Esophagus squamous epithelium (tissue), 5 donors: Measurements from ENCODE around the gene CDHR2. TPM values are rescaled to one million over a fixed set of nuclear protein-coding genes. Genes with fewer than 3 reads are reported as not detected.
A peak's percentile ranks its signal among the peaks of the same experiment; 100 is the strongest.

ENCODE experiments used
- DNase-seq: peaks from one replicate; lab custom pipeline; 2025; lab: John Stamatoyannopoulos, UW
- H3K27ac ChIP-seq, 4 donors: fragments of 200-600 bp; sonication (generic); one replicate each; pipeline ENCODE4 v1.5.1; 2016 to 2019; ENCODE audit warnings: mild to moderate bottlenecking in 1 of 4
- H3K27me3 ChIP-seq, 4 donors: fragments of 200-600 bp; sonication (generic); 1 replicate in 3 of 4; 2 replicates in 1 of 4; pipeline versions ENCODE4 v1.5.1 to v1.6.0; 2017 to 2021; ENCODE audit warnings: antibody characterized with exemption in 1 of 4
- H3K36me3 ChIP-seq, 3 donors: fragments of 200-600 bp; sonication (generic); one replicate each; pipeline ENCODE4 v1.5.1; 2016 to 2019
- H3K4me1 ChIP-seq, 3 donors: fragments of 200-600 bp; sonication (generic); one replicate each; pipeline ENCODE4 v1.5.1; 2017 to 2019
- H3K4me3 ChIP-seq, 4 donors: fragments of 200-600 bp; sonication (generic); 1 replicate in 3 of 4; 2 replicates in 1 of 4; pipeline ENCODE4 v1.5.1; 2016 to 2019; ENCODE audit warnings: mild to moderate bottlenecking in 2 of 4, moderate library complexity in 1 of 4
- H3K9me3 ChIP-seq, 3 donors: fragments of 200-600 bp; sonication (generic); one replicate each; pipeline ENCODE4 v1.5.1; 2016 to 2019
- CTCF ChIP-seq, 6 experiments: fragments of 450-650 bp in 4 of 6; fragments of 200-600 bp in 2 of 6; sonication (generic) in 2 of 6; IDR thresholded peaks; one replicate each; pipeline ENCODE4 v1.5.1; 2016 to 2019; ENCODE audit warnings: antibody characterized with exemption in 6 of 6, mild to moderate bottlenecking in 4 of 6, moderate library complexity in 4 of 6
- POLR2A ChIP-seq, 4 donors: fragments of 450-650 bp; IDR thresholded peaks; one replicate each; pipeline ENCODE4 v1.6.1; 2017; ENCODE audit warnings: antibody characterized with exemption in 4 of 4, mild to moderate bottlenecking in 4 of 4, moderate library complexity in 3 of 4
- WGBS, 2 donors: methylation state at CpG; one replicate each; pipeline ENCODE4 v1.1.5; 2018; 5-methylcytosine and 5-hydroxymethylcytosine counted together
- intact Hi-C: fragments of 100-400 bp; cut with DNase I; formaldehyde crosslinking; loops from one replicate; pipeline ENCODE4 v1.15.0; 2022
- total RNA-seq, 4 donors: library from RNA; depleted of rRNA; stranded (reverse); fragments of >200 nt; gene quantifications; one replicate each; pipeline ENCODE4 v1.1.0, GENCODE V29; 2016
- donor health status: DM: yes; HTN: yes; CAD: no.

Gene CDHR2
- total RNA-seq, 4 donors from 2014 or later, result under 0.01 TPM; not detected in 3

GRCh38 chr5:176533894-176534611 lies 15.1 kb upstream of the CDHR2 start:
- no peak for DNase-seq
- peaks cover 16 to 34% (median 29%) of the 10 kb centered on the region in 3 donors for H3K36me3 ChIP-seq
- 2 to 17% methylated on average over 5 of the region's 10 CpGs for WGBS, 2 donors
- peak overlapping the region in 2 of 4 donors; percentile 81 to 88 for H3K4me3 ChIP-seq
- H3K27ac ChIP-seq, result peak overlapping the region; percentile 96 to 100 (median 99)
- H3K9me3 ChIP-seq, result no peaks in the 10 kb centered on the region
- intact Hi-C loops, result loop anchor here (10.0 kb wide), 1 partner anchor 119 kb away; the partner anchor contains the start of gene CLTB
- H3K27me3 ChIP-seq, result no peaks in the 10 kb centered on the region
- H3K4me1 ChIP-seq, result peaks cover 59 to 87% (median 64%) of the 10 kb centered on the region in 3 donors
- TF ChIP-seq CTCF (IDR thresholded peaks at IDR 0.05) (no peak), POLR2A (IDR thresholded peaks at IDR 0.05) (no peak)

- 33 to 60% methylated on average over 1 to 3 of the region's 4 CpGs for WGBS, 2 donors
- DNase-seq, result no peak
- intact Hi-C loops, result loop anchor here (10.0 kb wide), 1 partner anchor 120 kb away; the partner anchor contains the start of gene CLTB
- TF ChIP-seq POLR2A (IDR thresholded peaks at IDR 0.05), result no peak
- no peak for TF ChIP-seq CTCF (IDR thresholded peaks at IDR 0.05)
- no peaks in the 10 kb centered on the region for H3K27me3 ChIP-seq
- H3K36me3 ChIP-seq, result peaks cover 10 to 28% (median 23%) of the 10 kb centered on the region in 3 donors
- peak overlapping the region in 3 of 4 donors; percentile 81 to 97 (median 88) for H3K4me3 ChIP-seq
- peak overlapping the region; percentile 96 to 100 (median 99) for H3K27ac ChIP-seq
- H3K4me1 ChIP-seq, result peaks cover 54 to 86% (median 59%) of the 10 kb centered on the region in 3 donors
- no peaks in the 10 kb centered on the region for H3K9me3 ChIP-seq
These were observed 14.5 kb upstream of the CDHR2 start for GRCh38 chr5:176534640-176535039.

GRCh38 chr5:176535101-176535663 lies 14.0 kb upstream of the CDHR2 start:
- DNase-seq, result no peak
- WGBS, 2 donors, result 11 to 16% methylated on average over 7 to 8 of the region's 11 CpGs
- peak in 3 of 4 donors; percentile 22 to 61 (median 51) for TF ChIP-seq POLR2A (IDR thresholded peaks at IDR 0.05)
- no peak for TF ChIP-seq CTCF (IDR thresholded peaks at IDR 0.05)
- H3K4me1 ChIP-seq, result peaks cover 54 to 81% (median 59%) of the 10 kb centered on the region in 3 donors
- intact Hi-C loops, result loop anchor here (10.0 kb wide), 1 partner anchor 120 kb away; the partner anchor contains the start of gene CLTB
- H3K36me3 ChIP-seq, result peaks cover 8 to 23% (median 18%) of the 10 kb centered on the region in 3 donors
- H3K9me3 ChIP-seq, result no peaks in the 10 kb centered on the region
- peak overlapping the region; percentile 78 to 97 (median 84) for H3K4me3 ChIP-seq
- H3K27ac ChIP-seq, result peak overlapping the region; percentile 96 to 100 (median 99)
- H3K27me3 ChIP-seq, result no peaks in the 10 kb centered on the region

- H3K27me3 ChIP-seq, result no peaks in the 10 kb centered on the region
- no peak for TF ChIP-seq CTCF (IDR thresholded peaks at IDR 0.05)
- no peak for TF ChIP-seq POLR2A (IDR thresholded peaks at IDR 0.05)
- peaks cover 54 to 81% (median 55%) of the 10 kb centered on the region in 3 donors for H3K4me1 ChIP-seq
- no peaks in the 10 kb centered on the region for H3K9me3 ChIP-seq
- intact Hi-C loops, result loop anchor here (10.0 kb wide), 1 partner anchor 121 kb away; the partner anchor contains the start of gene CLTB
- DNase-seq, result no peak
- 3% methylated on average over 7 of the region's 9 CpGs; no CpG with 5 or more reads in 1 of the 2 donors for WGBS, 2 donors
- peaks cover 8 to 18% (median 13%) of the 10 kb centered on the region in 3 donors for H3K36me3 ChIP-seq
- peak overlapping the region; percentile 78 to 97 (median 84) for H3K4me3 ChIP-seq
- H3K27ac ChIP-seq, result peak overlapping the region; percentile 96 to 100 (median 99)
These were observed 13.4 kb upstream of the CDHR2 start for GRCh38 chr5:176535664-176536131.
